Neural cell (in vitro differentiated cells): ENCODE results near the gene SRRD. TPM values are rescaled to one million over a fixed set of nuclear protein-coding genes. Genes with fewer than 3 reads are reported as not detected.
A peak's percentile ranks its signal among the peaks of the same experiment; 100 is the strongest.

Experiments used
- H2AFZ ChIP-seq: fragments of 200-600, 300-800 bp; sonication (generic), shearing (Covaris generic); 2 replicates; pipeline ENCODE4 v1.6.0; 2014; ENCODE audit warnings: low read depth, mild to moderate bottlenecking, antibody characterized with exemption, low read length, moderate library complexity
- H3F3A ChIP-seq: fragments of 200-600 bp; shearing (Covaris generic); 2 replicates; pipeline ENCODE4 v1.6.1; 2016; ENCODE audit warnings: mild to moderate bottlenecking, moderate library complexity, mixed read lengths, antibody characterized with exemption, low read length; ENCODE audit not compliant: insufficient read depth, poor library complexity, severe bottlenecking
- H3K27ac ChIP-seq: fragments of 200-600, 300-800 bp; sonication (generic), shearing (Covaris generic); 2 replicates; pipeline ENCODE4 v1.5.1; 2014; ENCODE audit warnings: mild to moderate bottlenecking, low read length, moderate library complexity
- H3K27me3 ChIP-seq: fragments of 300-800, 200-600 bp; sonication (generic), shearing (Covaris generic); 2 replicates; pipeline ENCODE4 v1.6.0; 2014; ENCODE audit warnings: mild to moderate bottlenecking, low read depth, low read length, moderate library complexity; ENCODE audit not compliant: insufficient read depth
- H3K36me3 ChIP-seq: fragments of 300-800, 200-600 bp; sonication (generic), shearing (Covaris generic); 2 replicates; pipeline ENCODE4 v1.5.1; 2014; ENCODE audit warnings: mild to moderate bottlenecking, antibody characterized with exemption, low read length, moderate library complexity; ENCODE audit not compliant: insufficient read depth
- H3K4me2 ChIP-seq: fragments of 300-800, 200-600 bp; sonication (generic), shearing (Covaris generic); 2 replicates; pipeline ENCODE4 v1.6.0; 2014; ENCODE audit warnings: mild to moderate bottlenecking, low read length
- H3K4me3 ChIP-seq: fragments of 300-800, 200-600 bp; sonication (generic), shearing (Covaris generic); 2 replicates; pipeline ENCODE4 v1.5.1; 2014; ENCODE audit warnings: mild to moderate bottlenecking, low read length, moderate library complexity
- H3K79me2 ChIP-seq: fragments of 200-600 bp; shearing (Covaris generic); replicated peaks from 2 replicates; pipeline ENCODE4 v1.6.0; 2014; ENCODE audit warnings: mild to moderate bottlenecking, low read length, moderate library complexity; ENCODE audit not compliant: insufficient read depth
- H3K9ac ChIP-seq: fragments of 300-800, 200-600 bp; sonication (generic), shearing (Covaris generic); 2 replicates; pipeline ENCODE4 v1.6.1; 2016; ENCODE audit warnings: mild to moderate bottlenecking, low read length, mixed read lengths
- H3K9me2 ChIP-seq: fragments of 200-600 bp; shearing (Covaris generic); 2 replicates; pipeline ENCODE4 v1.6.1; 2016; ENCODE audit warnings: mild to moderate bottlenecking, low read length, mixed read lengths; ENCODE audit not compliant: insufficient read depth
- H3K9me3 ChIP-seq: fragments of 200-600, 300-800 bp; sonication (generic), shearing (Covaris generic); 2 replicates; pipeline ENCODE4 v1.6.1; 2016; ENCODE audit warnings: mild to moderate bottlenecking, mixed run types, low read length, moderate library complexity, mixed read lengths
- H4K20me1 ChIP-seq: fragments of 200-600 bp; shearing (Covaris generic); 2 replicates; pipeline ENCODE4 v1.6.1; 2016; ENCODE audit warnings: mild to moderate bottlenecking, mixed run types; ENCODE audit not compliant: insufficient read depth
- EP300 ChIP-seq: fragments of 450-650 bp; conservative IDR thresholded peaks from 2 replicates; pipeline ENCODE4 v1.6.1; 2014; ENCODE audit warnings: antibody characterized with exemption, mild to moderate bottlenecking, moderate library complexity; ENCODE audit not compliant: poor library complexity, severe bottlenecking
- EZH2 ChIP-seq: fragments of 200-600, 300-800 bp; shearing (Covaris generic), sonication (generic); IDR thresholded peaks from 2 replicates; pipeline ENCODE4 v1.6.1; 2014; ENCODE audit warnings: antibody characterized with exemption, low read length, borderline replicate concordance, mild to moderate bottlenecking; ENCODE audit not compliant: insufficient read depth, poor library complexity, severe bottlenecking
- MXI1 ChIP-seq: fragments of 450-650 bp; conservative IDR thresholded peaks from 2 replicates; pipeline ENCODE4 v1.6.1; 2014; ENCODE audit warnings: antibody characterized with exemption, mild to moderate bottlenecking; ENCODE audit not compliant: poor library complexity, severe bottlenecking
- POLR2AphosphoS5 ChIP-seq: IDR thresholded peaks from 2 replicates; pipeline ENCODE4 v1.6.1; 2012
- RAD21 ChIP-seq: fragments of 450-650 bp; conservative IDR thresholded peaks from 2 replicates; pipeline ENCODE4 v1.6.1; 2014; ENCODE audit warnings: antibody characterized with exemption, mild to moderate bottlenecking, moderate library complexity
- SMC3 ChIP-seq: fragments of 450-650 bp; conservative IDR thresholded peaks from 2 replicates; pipeline ENCODE4 v1.6.1; 2014; ENCODE audit warnings: antibody characterized with exemption, mild to moderate bottlenecking, moderate library complexity; ENCODE audit not compliant: poor library complexity
- TAF1 ChIP-seq: IDR thresholded peaks from 2 replicates; pipeline ENCODE4 v1.6.1; 2012; ENCODE audit warnings: low read depth
- polyA plus RNA-seq: library from polyadenylated mRNA; depleted of rRNA; stranded (reverse); fragments of >200 nt; gene quantifications from 2 replicates; pipeline ENCODE4 v1.2.3, GENCODE V29; 2014
- TF ChIP-seq, protein P1 (sequence below): IDR thresholded peaks from 2 replicates; pipeline ENCODE4 v1.6.1; 2012; ENCODE audit warnings: borderline replicate concordance
- TF ChIP-seq, protein P2 (sequence below): fragments of 450-650 bp; IDR thresholded peaks from 2 replicates; pipeline ENCODE4 v1.5.1; 2014; ENCODE audit warnings: antibody characterized with exemption, mild to moderate bottlenecking, moderate library complexity; ENCODE audit not compliant: poor library complexity, severe bottlenecking

Gene SRRD
- polyA plus RNA-seq, 1 donor from 2014 or later: 33.9 TPM

DNA sequence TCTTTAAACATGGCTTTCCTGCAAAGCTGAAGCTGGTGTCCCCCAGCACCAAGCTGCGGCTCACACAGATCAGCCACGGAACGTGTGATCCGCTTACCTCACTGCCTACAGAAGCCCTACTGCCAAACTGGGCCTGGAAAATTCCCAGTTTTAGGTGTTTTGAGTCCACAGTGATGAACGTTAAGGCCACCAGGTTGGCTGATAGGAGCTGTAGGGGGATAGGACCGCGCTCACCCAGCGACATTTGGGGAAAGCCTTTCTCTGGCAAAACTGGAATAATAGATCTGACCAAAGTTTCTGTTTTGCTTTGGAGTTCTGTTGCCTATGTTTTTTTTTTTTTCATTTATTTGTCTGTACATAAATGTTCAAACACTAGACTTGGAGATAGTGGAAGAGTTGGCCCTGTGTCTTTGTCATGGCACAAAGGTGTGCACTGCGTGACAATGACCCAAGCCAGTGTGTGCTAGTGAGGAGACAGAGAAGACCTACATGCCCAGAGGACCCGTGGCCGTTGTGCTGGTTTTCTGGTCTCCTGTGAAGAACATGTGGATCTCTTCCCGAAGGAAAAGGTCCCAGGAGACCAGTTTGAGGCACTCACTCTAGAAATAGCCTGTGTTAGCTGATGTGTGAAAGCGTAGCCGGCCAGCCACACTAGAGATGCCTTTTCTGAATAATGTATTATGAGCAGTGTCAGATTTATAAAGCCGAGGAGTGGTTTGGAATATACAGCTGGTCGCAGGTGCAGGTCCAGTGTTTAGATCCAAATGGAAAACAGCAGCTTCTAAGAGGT, 39.6 kb upstream of the SRRD start:
- Histone ChIP-seq H3K4me3 (no peak overlapping the region), H2AFZ (no peak overlapping the region)

DNA sequence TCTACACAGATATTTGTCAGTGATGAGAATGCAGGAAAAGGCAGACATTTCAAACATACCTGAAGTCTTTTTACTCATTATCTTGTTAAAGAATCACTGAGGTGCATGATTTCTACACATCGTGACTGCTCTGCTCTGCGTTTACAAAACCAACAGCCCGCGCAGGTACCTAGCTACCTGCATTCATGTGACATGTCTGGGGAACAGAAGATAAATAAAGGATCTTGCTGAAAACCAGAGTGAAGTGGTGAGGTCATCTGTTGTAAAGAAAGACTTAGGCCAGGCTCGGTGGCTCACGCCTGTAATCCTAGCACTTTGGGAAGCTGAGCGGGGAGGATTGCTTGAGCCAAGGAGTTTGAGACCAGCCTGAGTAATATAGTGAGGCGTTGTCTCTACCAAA, 38.9 kb upstream of the SRRD start:
- H3K9me2 ChIP-seq: no peaks in the 10 kb centered on the region

More for the DNA sequence above, 39.6 kb upstream of the SRRD start:
- no peak overlapping the region for H3K4me2 ChIP-seq
- no peaks in the 10 kb centered on the region for H3F3A ChIP-seq
- H3K27ac ChIP-seq: no peak overlapping the region
- H4K20me1 ChIP-seq: no peaks in the 10 kb centered on the region
- no peaks in the 10 kb centered on the region for H3K79me2 ChIP-seq
- H3K9ac ChIP-seq: no peak overlapping the region
- no peak for TF ChIP-seq MXI1
- TF ChIP-seq, protein P1, sequence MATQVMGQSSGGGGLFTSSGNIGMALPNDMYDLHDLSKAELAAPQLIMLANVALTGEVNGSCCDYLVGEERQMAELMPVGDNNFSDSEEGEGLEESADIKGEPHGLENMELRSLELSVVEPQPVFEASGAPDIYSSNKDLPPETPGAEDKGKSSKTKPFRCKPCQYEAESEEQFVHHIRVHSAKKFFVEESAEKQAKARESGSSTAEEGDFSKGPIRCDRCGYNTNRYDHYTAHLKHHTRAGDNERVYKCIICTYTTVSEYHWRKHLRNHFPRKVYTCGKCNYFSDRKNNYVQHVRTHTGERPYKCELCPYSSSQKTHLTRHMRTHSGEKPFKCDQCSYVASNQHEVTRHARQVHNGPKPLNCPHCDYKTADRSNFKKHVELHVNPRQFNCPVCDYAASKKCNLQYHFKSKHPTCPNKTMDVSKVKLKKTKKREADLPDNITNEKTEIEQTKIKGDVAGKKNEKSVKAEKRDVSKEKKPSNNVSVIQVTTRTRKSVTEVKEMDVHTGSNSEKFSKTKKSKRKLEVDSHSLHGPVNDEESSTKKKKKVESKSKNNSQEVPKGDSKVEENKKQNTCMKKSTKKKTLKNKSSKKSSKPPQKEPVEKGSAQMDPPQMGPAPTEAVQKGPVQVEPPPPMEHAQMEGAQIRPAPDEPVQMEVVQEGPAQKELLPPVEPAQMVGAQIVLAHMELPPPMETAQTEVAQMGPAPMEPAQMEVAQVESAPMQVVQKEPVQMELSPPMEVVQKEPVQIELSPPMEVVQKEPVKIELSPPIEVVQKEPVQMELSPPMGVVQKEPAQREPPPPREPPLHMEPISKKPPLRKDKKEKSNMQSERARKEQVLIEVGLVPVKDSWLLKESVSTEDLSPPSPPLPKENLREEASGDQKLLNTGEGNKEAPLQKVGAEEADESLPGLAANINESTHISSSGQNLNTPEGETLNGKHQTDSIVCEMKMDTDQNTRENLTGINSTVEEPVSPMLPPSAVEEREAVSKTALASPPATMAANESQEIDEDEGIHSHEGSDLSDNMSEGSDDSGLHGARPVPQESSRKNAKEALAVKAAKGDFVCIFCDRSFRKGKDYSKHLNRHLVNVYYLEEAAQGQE: peak; percentile 19
- no peak for TF ChIP-seq EP300
- TF ChIP-seq RAD21: no peak
- TF ChIP-seq, protein P2, sequence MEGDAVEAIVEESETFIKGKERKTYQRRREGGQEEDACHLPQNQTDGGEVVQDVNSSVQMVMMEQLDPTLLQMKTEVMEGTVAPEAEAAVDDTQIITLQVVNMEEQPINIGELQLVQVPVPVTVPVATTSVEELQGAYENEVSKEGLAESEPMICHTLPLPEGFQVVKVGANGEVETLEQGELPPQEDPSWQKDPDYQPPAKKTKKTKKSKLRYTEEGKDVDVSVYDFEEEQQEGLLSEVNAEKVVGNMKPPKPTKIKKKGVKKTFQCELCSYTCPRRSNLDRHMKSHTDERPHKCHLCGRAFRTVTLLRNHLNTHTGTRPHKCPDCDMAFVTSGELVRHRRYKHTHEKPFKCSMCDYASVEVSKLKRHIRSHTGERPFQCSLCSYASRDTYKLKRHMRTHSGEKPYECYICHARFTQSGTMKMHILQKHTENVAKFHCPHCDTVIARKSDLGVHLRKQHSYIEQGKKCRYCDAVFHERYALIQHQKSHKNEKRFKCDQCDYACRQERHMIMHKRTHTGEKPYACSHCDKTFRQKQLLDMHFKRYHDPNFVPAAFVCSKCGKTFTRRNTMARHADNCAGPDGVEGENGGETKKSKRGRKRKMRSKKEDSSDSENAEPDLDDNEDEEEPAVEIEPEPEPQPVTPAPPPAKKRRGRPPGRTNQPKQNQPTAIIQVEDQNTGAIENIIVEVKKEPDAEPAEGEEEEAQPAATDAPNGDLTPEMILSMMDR: no peak
- no peak for TF ChIP-seq SMC3
- no peak for TF ChIP-seq EZH2
- H3K9me2 ChIP-seq: no peaks in the 10 kb centered on the region
- no peaks in the 10 kb centered on the region for H3K36me3 ChIP-seq
- no peaks in the 10 kb centered on the region for H3K27me3 ChIP-seq
- no peaks in the 10 kb centered on the region for H3K9me3 ChIP-seq

More for the DNA sequence above, 38.9 kb upstream of the SRRD start:
- Histone ChIP-seq H3F3A (no peaks in the 10 kb centered on the region), H3K36me3 (no peaks in the 10 kb centered on the region), H3K27me3 (no peaks in the 10 kb centered on the region), H3K9ac (no peak overlapping the region), H2AFZ (no peak overlapping the region), H4K20me1 (no peaks in the 10 kb centered on the region), H3K4me3 (no peak overlapping the region), H3K79me2 (no peaks in the 10 kb centered on the region), H3K27ac (no peak overlapping the region), H3K4me2 (no peak overlapping the region), H3K9me3 (no peaks in the 10 kb centered on the region)
- no peak for TF ChIP-seq EZH2
- no peak for TF ChIP-seq POLR2AphosphoS5
- TF ChIP-seq, protein P1: no peak
- TF ChIP-seq MXI1: no peak
- no peak for TF ChIP-seq TAF1
- TF ChIP-seq, protein P2: no peak
- TF ChIP-seq RAD21: no peak
- no peak for TF ChIP-seq SMC3
- no peak for TF ChIP-seq EP300
